ENCODE results near the gene TAS2R38.

TAS2R38 gene

GRCh38 chr7:141950806-141951205 lies 22.8 kb downstream of the TAS2R38 start:
- no peak for TF ChIP-seq POLR2A (IDR thresholded peaks at IDR 0.05; ENCODE audit: low read depth, low read length)
- FAIRE-seq = no peak

GRCh38 chr7:141949911-141950310 lies 23.7 kb downstream of the TAS2R38 start:
- no peak for TF ChIP-seq POLR2A (IDR thresholded peaks at IDR 0.05; ENCODE audit: low read depth, low read length)
- DNase-seq (ENCODE audit: insufficient read length, low spot score) (no peak), FAIRE-seq (no peak)

More at GRCh38 chr7:141950806-141951205, 22.8 kb downstream of the TAS2R38 start:
- no peak for DNase-seq (ENCODE audit: insufficient read length, low spot score)

GRCh38 chr7:141949451-141949850 lies 24.1 kb downstream of the TAS2R38 start:
- no peak for DNase-seq (ENCODE audit: insufficient read length, low spot score)
- no peak for TF ChIP-seq POLR2A (IDR thresholded peaks at IDR 0.05; ENCODE audit: low read depth, low read length)
- no peak for FAIRE-seq

- FAIRE-seq (no peak), DNase-seq (ENCODE audit: insufficient read length, low spot score) (no peak)
- no peak for TF ChIP-seq POLR2A (IDR thresholded peaks at IDR 0.05; ENCODE audit: low read depth, low read length)
Measured at GRCh38 chr7:141949021-141949420, 24.6 kb downstream of the TAS2R38 start.

- TF ChIP-seq POLR2A (IDR thresholded peaks at IDR 0.05; ENCODE audit: low read depth, low read length) = no peak
- FAIRE-seq = no peak
- DNase-seq (ENCODE audit: insufficient read length, low spot score) = no peak
Measured at GRCh38 chr7:141946796-141947195, 26.8 kb downstream of the TAS2R38 start, which contains the start of gene CLEC5A. Gene CLEC5A (minus strand): TSS chr7:141946974. CDS start chr7:141946292, 682 bp downstream.

- no peak for FAIRE-seq
- no peak for DNase-seq (ENCODE audit: insufficient read length, low spot score)
- TF ChIP-seq POLR2A (IDR thresholded peaks at IDR 0.05; ENCODE audit: low read depth, low read length) = no peak
Measured at GRCh38 chr7:141945356-141945755, 28.2 kb downstream of the TAS2R38 start.

GRCh38 chr7:141944811-141945210 lies 28.8 kb downstream of the TAS2R38 start:
- no peak for TF ChIP-seq POLR2A (IDR thresholded peaks at IDR 0.05; ENCODE audit: low read depth, low read length)
- DNase-seq (ENCODE audit: insufficient read length, low spot score) (no peak), FAIRE-seq (no peak)

GRCh38 chr7:141943846-141944245 lies 29.7 kb downstream of the TAS2R38 start:
- no peak for TF ChIP-seq POLR2A (IDR thresholded peaks at IDR 0.05; ENCODE audit: low read depth, low read length)
- FAIRE-seq (no peak), DNase-seq (ENCODE audit: insufficient read length, low spot score) (no peak)

- no peak for TF ChIP-seq POLR2A (IDR thresholded peaks at IDR 0.05; ENCODE audit: low read depth, low read length)
- FAIRE-seq (no peak), DNase-seq (ENCODE audit: insufficient read length, low spot score) (no peak)
Measured at GRCh38 chr7:141941075-141941474, 32.5 kb downstream of the TAS2R38 start.

GRCh38 chr7:141930211-141930610 lies 43.4 kb downstream of the TAS2R38 start:
- no peak for TF ChIP-seq POLR2A (IDR thresholded peaks at IDR 0.05; ENCODE audit: low read depth, low read length)
- DNase-seq (ENCODE audit: insufficient read length, low spot score) (no peak), FAIRE-seq (no peak)

GRCh38 chr7:141928845-141929195 lies 44.8 kb downstream of the TAS2R38 start:
- TF ChIP-seq POLR2A (IDR thresholded peaks at IDR 0.05; ENCODE audit: low read depth, low read length) = no peak
- FAIRE-seq (no peak), DNase-seq (ENCODE audit: insufficient read length, low spot score) (no peak)

- no peak for DNase-seq (ENCODE audit: insufficient read length, low spot score)
- no peak for FAIRE-seq
- no peak for TF ChIP-seq POLR2A (IDR thresholded peaks at IDR 0.05; ENCODE audit: low read depth, low read length)
Measured at GRCh38 chr7:141928146-141928844, 45.3 kb downstream of the TAS2R38 start.
